Ascending aorta (tissue), 2 donors: ENCODE results near the gene ADD3. TPM values are rescaled to one million over a fixed set of nuclear protein-coding genes. Genes with fewer than 3 reads are reported as not detected.

Experiments used
- DNase-seq, 2 donors: peaks; one replicate each; pipeline ENCODE4 v3.0.0-alpha.2; 2019; ENCODE audit warnings: low spot score in 2 of 2
- H3K27ac ChIP-seq, 2 donors: fragments of 200-600 bp; sonication (generic); one replicate each; pipeline ENCODE4 v1.5.1; 2016 to 2017; ENCODE audit warnings: mild to moderate bottlenecking in 1 of 2
- H3K27me3 ChIP-seq: fragments of 200-600 bp; sonication (generic); one replicate; pipeline ENCODE4 v1.5.1; 2017
- H3K36me3 ChIP-seq, 2 donors: fragments of 200-600 bp; sonication (generic); one replicate each; pipeline ENCODE4 v1.5.1; 2016
- H3K4me1 ChIP-seq, 2 donors: fragments of 200-600 bp; sonication (generic); one replicate each; pipeline ENCODE4 v1.5.1; 2016 to 2017; ENCODE audit warnings: mild to moderate bottlenecking in 1 of 2
- H3K4me3 ChIP-seq, 2 donors: fragments of 200-600 bp; sonication (generic); one replicate each; pipeline ENCODE4 v1.5.1; 2016 to 2017; ENCODE audit warnings: mild to moderate bottlenecking in 1 of 2
- H3K9me3 ChIP-seq, 2 donors: fragments of 200-600 bp; sonication (generic); one replicate each; pipeline ENCODE4 v1.5.1; 2016
- CTCF ChIP-seq, 3 experiments: fragments of 200-600 bp in 2 of 3; fragments of 450-650 bp in 1 of 3; sonication (generic) in 2 of 3; IDR thresholded peaks; one replicate each; pipeline ENCODE4 v1.5.1; 2016 to 2019; ENCODE audit warnings: antibody characterized with exemption in 3 of 3, mild to moderate bottlenecking in 1 of 3, moderate library complexity in 1 of 3
- intact Hi-C: fragments of 100-400 bp; cut with DNase I; formaldehyde crosslinking; loops from one replicate; pipeline ENCODE4 v1.15.1; 2023
- total RNA-seq: library from RNA; depleted of rRNA; stranded (reverse); fragments of >200 nt; gene quantifications from one replicate; pipeline ENCODE4 v1.1.0, GENCODE V29; 2016

Gene ADD3
- total RNA-seq, 1 donor from 2014 or later = 93.0 TPM

- H3K36me3 ChIP-seq = no peaks in the 10 kb centered on the region
- peak in 1 of 2 donors; percentile 16 for DNase-seq
- no peaks in the 10 kb centered on the region for H3K27me3 ChIP-seq
- peak overlapping the region; percentile 68 to 100 for H3K4me3 ChIP-seq
- H3K4me1 ChIP-seq = peaks cover 3 to 11% of the 10 kb centered on the region in 2 donors
- peak overlapping the region; percentile 94 to 99 for H3K27ac ChIP-seq
- H3K9me3 ChIP-seq = no peaks in the 10 kb centered on the region
- intact Hi-C loops = loop anchor here (1.0 to 5.0 kb wide), 7 partner anchors 42 to 560 kb away; partner anchors contain the start of genes SMC3 and XPNPEP1
- TF ChIP-seq CTCF (IDR thresholded peaks at IDR 0.05) = no peak
Measured at GRCh38 chr10:110007161-110007700, 553 bp upstream of the ADD3 start.

- peak; percentile 14 to 69 for DNase-seq
- H3K27ac ChIP-seq = peak overlapping the region; percentile 94 to 99
- no peaks in the 10 kb centered on the region for H3K27me3 ChIP-seq
- intact Hi-C loops = loop anchor here (5.0 kb wide), 2 partner anchors 219 to 559 kb away; partner anchors contain the start of gene SMC3
- no peaks in the 10 kb centered on the region for H3K9me3 ChIP-seq
- peaks cover 3 to 21% of the 10 kb centered on the region in 2 donors for H3K4me1 ChIP-seq
- no peaks in the 10 kb centered on the region for H3K36me3 ChIP-seq
- TF ChIP-seq CTCF (IDR thresholded peaks at IDR 0.05) = peak in 1 of 3 experiments; percentile 6
- peak overlapping the region; percentile 68 to 100 for H3K4me3 ChIP-seq
Measured at GRCh38 chr10:110008518-110009339, 945 bp downstream of the ADD3 start.

GRCh38 chr10:110009736-110010475 lies 2.1 kb downstream of the ADD3 start:
- Histone ChIP-seq H3K4me3 (peak overlapping the region in 1 of 2 donors; percentile 68), H3K27ac (peak overlapping the region in 1 of 2 donors; percentile 43), H3K27me3 (no peaks in the 10 kb centered on the region), H3K4me1 (peaks cover 3 to 21% of the 10 kb centered on the region in 2 donors), H3K36me3 (no peaks in the 10 kb centered on the region), H3K9me3 (no peaks in the 10 kb centered on the region)
- TF ChIP-seq CTCF (IDR thresholded peaks at IDR 0.05) = no peak
- DNase-seq = no peak
- intact Hi-C loops = loop anchor here (5.0 kb wide), 2 partner anchors 217 to 557 kb away; partner anchors contain the start of gene SMC3

- H3K27me3 ChIP-seq = no peaks in the 10 kb centered on the region
- intact Hi-C loops = no loop called here
- H3K36me3 ChIP-seq = no peaks in the 10 kb centered on the region
- DNase-seq = no peak
- no peak for TF ChIP-seq CTCF (IDR thresholded peaks at IDR 0.05)
- no peaks in the 10 kb centered on the region for H3K9me3 ChIP-seq
- peak overlapping the region in 1 of 2 donors; percentile 68 for H3K4me3 ChIP-seq
- H3K27ac ChIP-seq = peak overlapping the region in 1 of 2 donors; percentile 43
- H3K4me1 ChIP-seq = peaks cover 3 to 26% of the 10 kb centered on the region in 2 donors
Measured at GRCh38 chr10:110010486-110011378, 2.9 kb downstream of the ADD3 start.

- H3K9me3 ChIP-seq = no peaks in the 10 kb centered on the region
- no peak overlapping the region for H3K27ac ChIP-seq
- H3K4me1 ChIP-seq = peaks cover 3 to 32% of the 10 kb centered on the region in 2 donors
- H3K36me3 ChIP-seq = no peaks in the 10 kb centered on the region
- DNase-seq = no peak
- H3K4me3 ChIP-seq = peak overlapping the region in 1 of 2 donors; percentile 4
- intact Hi-C loops = no loop called here
- TF ChIP-seq CTCF (IDR thresholded peaks at IDR 0.05) = no peak
- H3K27me3 ChIP-seq = no peaks in the 10 kb centered on the region
Measured at GRCh38 chr10:110011681-110012080, 3.9 kb downstream of the ADD3 start.
